ENCODE measurements around the gene TESK2. TPM values are rescaled to one million over a fixed set of nuclear protein-coding genes. Genes with fewer than 3 reads are reported as not detected.

Gene TESK2
- total RNA-seq, 2 donors from 2014 or later = 5.9 to 8.8 TPM

GRCh38 chr1:45411510-45411899, 79.5 kb downstream of the TESK2 start:
- H3K4me3 Mint-ChIP-seq = no peak overlapping the region
- H3K4me1 Mint-ChIP-seq (ENCODE audit: low read depth) = peaks cover 9% of the 10 kb centered on the region
- no peak overlapping the region for H3K27ac Mint-ChIP-seq
- no peaks in the 10 kb centered on the region for H3K36me3 Mint-ChIP-seq (ENCODE audit: insufficient read depth in 2 of 2)
- ATAC-seq (replicated peaks in 1 of 2) (no peak), DNase-seq (no peak)
- no peaks in the 10 kb centered on the region for H3K27me3 Mint-ChIP-seq (ENCODE audit: low read depth)
- H3K9me3 Mint-ChIP-seq = no peaks in the 10 kb centered on the region

DNA sequence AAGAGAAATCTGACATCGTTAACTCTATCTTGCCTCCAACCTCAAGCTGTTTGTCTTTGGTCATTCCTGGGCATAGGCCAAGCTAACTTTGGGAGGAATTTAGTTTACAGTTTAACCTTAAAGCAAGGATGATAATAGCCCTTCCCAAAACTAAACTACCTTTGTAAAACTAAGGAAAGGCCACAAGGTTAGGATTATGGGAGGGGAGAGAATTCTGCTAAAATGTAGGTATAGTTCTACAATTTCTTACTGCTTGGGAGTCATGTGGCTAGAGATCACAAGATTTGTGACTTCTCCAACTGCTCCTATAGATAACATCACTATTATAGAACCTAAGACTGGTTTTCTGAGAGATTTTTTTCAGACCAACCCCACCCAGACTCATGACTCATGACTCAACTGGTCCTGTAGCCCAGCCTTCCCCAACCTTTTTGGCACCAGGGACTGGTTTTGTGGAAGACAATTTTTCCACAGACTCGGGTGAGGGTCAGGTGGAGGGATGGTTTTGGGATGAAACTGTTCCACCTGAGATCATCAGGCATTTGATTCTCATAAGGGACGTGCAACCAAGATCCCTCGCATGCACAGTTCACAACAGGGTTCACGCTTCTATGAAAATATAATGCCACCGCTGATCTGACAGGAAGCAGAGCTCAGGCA, 80.0 kb downstream of the TESK2 start:
- DNase-seq (no peak), ATAC-seq (replicated peaks in 1 of 2) (no peak)
- H3K4me1 Mint-ChIP-seq (ENCODE audit: low read depth) = peaks cover 9% of the 10 kb centered on the region
- H3K27ac Mint-ChIP-seq = no peak overlapping the region
- no peaks in the 10 kb centered on the region for H3K36me3 Mint-ChIP-seq (ENCODE audit: insufficient read depth in 2 of 2)
- H3K4me3 Mint-ChIP-seq = no peak overlapping the region
- H3K27me3 Mint-ChIP-seq (ENCODE audit: low read depth) = no peaks in the 10 kb centered on the region
- H3K9me3 Mint-ChIP-seq = no peaks in the 10 kb centered on the region

DNA sequence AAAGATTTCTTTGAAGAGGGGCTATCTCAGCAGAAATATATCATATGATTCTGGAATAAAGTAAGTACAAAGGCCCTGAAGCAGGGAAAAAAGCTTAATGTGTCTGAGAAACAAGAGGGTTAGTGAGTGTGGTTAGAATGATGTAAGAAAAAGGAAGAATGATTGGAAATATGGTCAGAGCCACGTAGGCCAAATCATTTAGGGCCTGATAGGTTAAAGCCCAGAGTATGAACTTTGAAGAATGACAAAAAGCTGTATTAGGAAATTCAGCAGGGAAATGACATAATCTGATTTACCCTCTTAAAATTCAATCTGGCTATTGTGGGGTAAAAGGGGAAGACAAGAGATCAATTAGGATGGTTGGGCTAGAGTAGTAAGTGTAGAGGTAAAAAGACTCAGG, 81.7 kb downstream of the TESK2 start:
- Mint-ChIP-seq H3K27ac (peak overlapping the region; percentile 80), H3K4me3 (peak overlapping the region in 1 of 2 donors; percentile 11), H3K36me3 (ENCODE audit: insufficient read depth in 2 of 2) (no peaks in the 10 kb centered on the region), H3K27me3 (ENCODE audit: low read depth) (no peaks in the 10 kb centered on the region), H3K9me3 (no peaks in the 10 kb centered on the region), H3K4me1 (ENCODE audit: low read depth) (peaks cover 9% of the 10 kb centered on the region)
- ATAC-seq (replicated peaks in 1 of 2) (peak; percentile 51 to 70), DNase-seq (no peak)

GRCh38 chr1:45407629-45408287, 83.2 kb downstream of the TESK2 start:
- Mint-ChIP-seq H3K4me3 (no peak overlapping the region), H3K36me3 (ENCODE audit: insufficient read depth in 2 of 2) (no peaks in the 10 kb centered on the region), H3K9me3 (no peaks in the 10 kb centered on the region), H3K4me1 (ENCODE audit: low read depth) (peaks cover 9% of the 10 kb centered on the region), H3K27ac (no peak overlapping the region), H3K27me3 (ENCODE audit: low read depth) (no peaks in the 10 kb centered on the region)
- no peak for DNase-seq
- no peak for ATAC-seq (replicated peaks in 1 of 2)

GRCh38 chr1:45405636-45406035, 85.3 kb downstream of the TESK2 start:
- Mint-ChIP-seq H3K36me3 (ENCODE audit: insufficient read depth in 2 of 2) (no peaks in the 10 kb centered on the region), H3K4me3 (no peak overlapping the region), H3K27ac (no peak overlapping the region), H3K4me1 (ENCODE audit: low read depth) (peaks cover 9% of the 10 kb centered on the region), H3K27me3 (ENCODE audit: low read depth) (no peaks in the 10 kb centered on the region), H3K9me3 (no peaks in the 10 kb centered on the region)
- ATAC-seq (replicated peaks in 1 of 2) = no peak
- no peak for DNase-seq

- ATAC-seq (replicated peaks in 1 of 2) = no peak
- H3K36me3 Mint-ChIP-seq (ENCODE audit: insufficient read depth in 2 of 2) = no peaks in the 10 kb centered on the region
- no peak overlapping the region for H3K27ac Mint-ChIP-seq
- H3K27me3 Mint-ChIP-seq (ENCODE audit: low read depth) = no peaks in the 10 kb centered on the region
- H3K4me1 Mint-ChIP-seq (ENCODE audit: low read depth) = no peaks in the 10 kb centered on the region
- no peak overlapping the region for H3K4me3 Mint-ChIP-seq
- DNase-seq = no peak
- H3K9me3 Mint-ChIP-seq = no peaks in the 10 kb centered on the region
Observed at GRCh38 chr1:45403718-45404117, 87.2 kb downstream of the TESK2 start.

GRCh38 chr1:45403298-45403697, 87.7 kb downstream of the TESK2 start:
- H3K27ac Mint-ChIP-seq = no peak overlapping the region
- ATAC-seq (replicated peaks in 1 of 2) (no peak), DNase-seq (no peak)
- no peaks in the 10 kb centered on the region for H3K9me3 Mint-ChIP-seq
- no peaks in the 10 kb centered on the region for H3K36me3 Mint-ChIP-seq (ENCODE audit: insufficient read depth in 2 of 2)
- no peaks in the 10 kb centered on the region for H3K27me3 Mint-ChIP-seq (ENCODE audit: low read depth)
- no peaks in the 10 kb centered on the region for H3K4me1 Mint-ChIP-seq (ENCODE audit: low read depth)
- H3K4me3 Mint-ChIP-seq = no peak overlapping the region

GRCh38 chr1:45401524-45401923, 89.4 kb downstream of the TESK2 start:
- ATAC-seq (replicated peaks in 1 of 2) (no peak), DNase-seq (no peak)
- H3K27ac Mint-ChIP-seq = no peak overlapping the region
- no peak overlapping the region for H3K4me3 Mint-ChIP-seq
- no peaks in the 10 kb centered on the region for H3K9me3 Mint-ChIP-seq
- H3K27me3 Mint-ChIP-seq (ENCODE audit: low read depth) = no peaks in the 10 kb centered on the region
- H3K4me1 Mint-ChIP-seq (ENCODE audit: low read depth) = no peaks in the 10 kb centered on the region
- H3K36me3 Mint-ChIP-seq (ENCODE audit: insufficient read depth in 2 of 2) = no peaks in the 10 kb centered on the region

- no peak for ATAC-seq (replicated peaks in 1 of 2)
- no peak for DNase-seq
- Mint-ChIP-seq H3K4me1 (ENCODE audit: low read depth) (no peaks in the 10 kb centered on the region), H3K4me3 (no peak overlapping the region), H3K27ac (no peak overlapping the region), H3K36me3 (ENCODE audit: insufficient read depth in 2 of 2) (no peaks in the 10 kb centered on the region), H3K27me3 (ENCODE audit: low read depth) (no peaks in the 10 kb centered on the region), H3K9me3 (no peaks in the 10 kb centered on the region)
Observed at GRCh38 chr1:45400049-45400448, 90.9 kb downstream of the TESK2 start.

DNA sequence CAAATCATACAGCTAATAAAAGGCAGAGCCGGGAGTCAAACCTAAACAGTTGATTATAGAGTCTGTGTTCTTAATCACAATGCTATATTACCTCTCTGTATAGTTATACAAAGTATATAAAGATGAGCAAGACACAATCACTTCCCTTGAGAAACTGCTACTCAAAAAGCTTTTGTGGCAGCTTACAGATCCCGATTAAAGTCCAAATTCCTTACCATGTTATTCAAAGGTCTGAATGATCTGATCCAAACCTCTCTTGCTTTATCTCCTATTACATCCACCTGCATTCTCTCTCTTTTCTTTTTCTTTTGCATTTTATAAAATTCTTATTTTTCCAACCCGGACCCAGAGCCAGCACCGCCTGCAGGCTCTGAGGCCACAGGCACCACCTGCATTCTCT, 93.7 kb downstream of the TESK2 start:
- no peaks in the 10 kb centered on the region for H3K9me3 Mint-ChIP-seq
- DNase-seq (no peak), ATAC-seq (replicated peaks in 1 of 2) (no peak)
- H3K27ac Mint-ChIP-seq = no peak overlapping the region
- H3K36me3 Mint-ChIP-seq (ENCODE audit: insufficient read depth in 2 of 2) = no peaks in the 10 kb centered on the region
- H3K4me1 Mint-ChIP-seq (ENCODE audit: low read depth) = peaks cover 14% of the 10 kb centered on the region
- H3K27me3 Mint-ChIP-seq (ENCODE audit: low read depth) = no peaks in the 10 kb centered on the region
- no peak overlapping the region for H3K4me3 Mint-ChIP-seq

- Mint-ChIP-seq H3K4me3 (no peak overlapping the region), H3K36me3 (ENCODE audit: insufficient read depth in 2 of 2) (no peaks in the 10 kb centered on the region), H3K9me3 (no peaks in the 10 kb centered on the region), H3K4me1 (ENCODE audit: low read depth) (peaks cover 14% of the 10 kb centered on the region), H3K27me3 (ENCODE audit: low read depth) (no peaks in the 10 kb centered on the region), H3K27ac (no peak overlapping the region)
- DNase-seq = no peak
- no peak for ATAC-seq (replicated peaks in 1 of 2)
Observed at GRCh38 chr1:45395582-45395981, 95.4 kb downstream of the TESK2 start.

DNA sequence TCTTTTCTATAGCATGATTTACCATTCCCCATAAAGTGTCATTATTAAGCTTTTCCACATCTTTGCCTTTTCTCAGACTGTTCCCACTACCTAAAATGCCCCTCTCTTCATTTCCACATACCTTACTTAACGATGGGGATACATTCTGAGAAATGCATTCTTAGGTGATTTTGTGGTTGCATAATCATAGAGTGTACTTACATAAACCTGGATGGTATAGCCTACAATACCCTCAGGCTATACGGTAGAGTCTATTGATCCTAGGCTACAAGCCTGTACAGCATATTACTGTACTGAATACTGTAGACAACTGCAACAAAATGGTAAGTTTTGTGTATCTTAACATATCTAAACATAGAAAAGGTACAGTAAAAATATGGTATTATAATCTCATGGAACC, 95.9 kb downstream of the TESK2 start:
- no peak for DNase-seq
- no peak for ATAC-seq (replicated peaks in 1 of 2)
- Mint-ChIP-seq H3K27ac (no peak overlapping the region), H3K4me1 (ENCODE audit: low read depth) (peaks cover 14% of the 10 kb centered on the region), H3K4me3 (peak overlapping the region in 1 of 2 donors; percentile 3), H3K36me3 (ENCODE audit: insufficient read depth in 2 of 2) (no peaks in the 10 kb centered on the region), H3K9me3 (no peaks in the 10 kb centered on the region), H3K27me3 (ENCODE audit: low read depth) (no peaks in the 10 kb centered on the region)

DNA sequence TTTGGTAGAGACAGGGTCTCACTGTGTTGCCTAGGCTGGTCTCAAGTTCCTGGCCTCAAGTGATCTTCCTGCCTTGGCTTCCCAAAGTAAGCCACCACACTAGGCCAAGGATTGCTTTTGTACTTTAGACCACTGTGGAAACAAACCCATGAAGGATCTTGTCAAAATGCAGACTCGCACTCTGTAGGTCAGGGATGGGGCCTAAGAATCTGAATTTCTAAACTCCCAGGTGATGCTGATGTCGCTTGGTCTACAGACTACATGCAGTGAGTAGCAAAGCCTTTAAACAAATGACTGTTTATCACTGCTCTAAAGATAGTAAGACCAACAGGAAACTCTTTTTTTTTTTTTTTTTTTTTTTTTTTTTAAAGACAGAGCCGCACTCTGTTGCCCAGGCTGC, 96.6 kb downstream of the TESK2 start:
- Mint-ChIP-seq H3K27me3 (ENCODE audit: low read depth) (no peaks in the 10 kb centered on the region), H3K9me3 (no peaks in the 10 kb centered on the region), H3K4me3 (peak overlapping the region in 1 of 2 donors; percentile 36), H3K4me1 (ENCODE audit: low read depth) (peaks cover 14% of the 10 kb centered on the region), H3K36me3 (ENCODE audit: insufficient read depth in 2 of 2) (no peaks in the 10 kb centered on the region), H3K27ac (peak overlapping the region; percentile 89)
- ATAC-seq (replicated peaks in 1 of 2) (peak; percentile 58 to 75), DNase-seq (peak in 1 of 2 donors; percentile 6)

All from activated T-cell treated with anti-CD3 and anti-CD28 coated beads, Interleukin-2, amount 50 U/mL, for 72 hours (primary cell).